Glutamatergic neuron (in vitro differentiated cells): ENCODE data around the gene SLC27A6. TPM values are rescaled to one million over a fixed set of nuclear protein-coding genes. Genes with fewer than 3 reads are reported as not detected.

Experiments used
- DNase-seq: peaks from one replicate; pipeline ENCODE4 v3.0.0; 2022
- H3K27ac Mint-ChIP-seq: one replicate; pipeline ENCODE4 v1.8.0; 2020; ENCODE audit warnings: mild to moderate bottlenecking, mixed read lengths, inconsistent platforms; ENCODE audit not compliant: unreplicated experiment
- H3K27me3 Mint-ChIP-seq: one replicate; pipeline ENCODE4 v1.8.0; 2020; ENCODE audit warnings: mild to moderate bottlenecking, moderate library complexity, mixed read lengths, inconsistent platforms; ENCODE audit not compliant: unreplicated experiment
- H3K36me3 Mint-ChIP-seq: one replicate; pipeline ENCODE4 v1.8.0; 2020; ENCODE audit warnings: mild to moderate bottlenecking, mixed read lengths, inconsistent platforms; ENCODE audit not compliant: unreplicated experiment
- H3K4me1 Mint-ChIP-seq: one replicate; pipeline ENCODE4 v1.8.0; 2020; ENCODE audit warnings: mild to moderate bottlenecking, low read depth, mixed read lengths, inconsistent platforms; ENCODE audit not compliant: unreplicated experiment
- H3K4me3 Mint-ChIP-seq: one replicate; pipeline ENCODE4 v1.8.0; 2020; ENCODE audit warnings: mild to moderate bottlenecking, mixed read lengths, inconsistent platforms; ENCODE audit not compliant: unreplicated experiment
- H3K9me3 Mint-ChIP-seq: one replicate; pipeline ENCODE4 v1.8.0; 2020; ENCODE audit warnings: mild to moderate bottlenecking, moderate library complexity, mixed read lengths, inconsistent platforms; ENCODE audit not compliant: unreplicated experiment
- total RNA-seq: library from RNA; stranded (reverse); fragmentation: NEBNext Ultra II Directional; extraction: Animal tissue kit (Norgen Biotek cat#: 25700); gene quantifications from one replicate; pipeline ENCODE4 v1.2.1, GENCODE V29; 2021; ENCODE audit not compliant: unreplicated experiment
- TF ChIP-seq, protein P1 (sequence below): fragments of 200-600 bp; sonication (generic); IDR thresholded peaks from one replicate; pipeline ENCODE4 v1.5.0; 2021; ENCODE audit not compliant: partially characterized antibody, unreplicated experiment

Gene SLC27A6
- total RNA-seq, 1 donor from 2014 or later, result not detected

DNA sequence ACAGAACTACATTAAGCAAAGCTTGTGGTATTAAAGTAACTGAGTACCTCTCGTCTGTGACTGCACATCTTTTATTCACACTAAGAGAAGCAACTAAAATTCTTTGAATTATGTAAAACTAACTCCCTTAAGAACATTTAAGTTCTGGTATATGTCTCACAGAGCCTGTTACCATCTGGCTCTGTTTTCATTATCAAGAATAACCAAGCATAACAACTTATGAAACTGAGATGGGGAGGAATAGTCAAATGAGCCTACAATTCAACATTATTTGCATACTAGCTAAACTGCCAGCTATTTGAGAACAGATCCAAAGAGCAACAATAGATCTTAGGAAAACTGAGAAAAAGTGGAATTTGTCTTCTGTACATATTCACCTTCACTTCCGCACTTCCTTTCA is 104.0 kb downstream of the SLC27A6 start:
- H3K27ac Mint-ChIP-seq, result no peak overlapping the region
- peaks cover 4% of the 10 kb centered on the region for H3K4me1 Mint-ChIP-seq
- H3K9me3 Mint-ChIP-seq, result no peaks in the 10 kb centered on the region
- no peak for DNase-seq
- no peak overlapping the region for H3K4me3 Mint-ChIP-seq
- H3K27me3 Mint-ChIP-seq, result peaks cover 1% of the 10 kb centered on the region
- TF ChIP-seq, protein P1, sequence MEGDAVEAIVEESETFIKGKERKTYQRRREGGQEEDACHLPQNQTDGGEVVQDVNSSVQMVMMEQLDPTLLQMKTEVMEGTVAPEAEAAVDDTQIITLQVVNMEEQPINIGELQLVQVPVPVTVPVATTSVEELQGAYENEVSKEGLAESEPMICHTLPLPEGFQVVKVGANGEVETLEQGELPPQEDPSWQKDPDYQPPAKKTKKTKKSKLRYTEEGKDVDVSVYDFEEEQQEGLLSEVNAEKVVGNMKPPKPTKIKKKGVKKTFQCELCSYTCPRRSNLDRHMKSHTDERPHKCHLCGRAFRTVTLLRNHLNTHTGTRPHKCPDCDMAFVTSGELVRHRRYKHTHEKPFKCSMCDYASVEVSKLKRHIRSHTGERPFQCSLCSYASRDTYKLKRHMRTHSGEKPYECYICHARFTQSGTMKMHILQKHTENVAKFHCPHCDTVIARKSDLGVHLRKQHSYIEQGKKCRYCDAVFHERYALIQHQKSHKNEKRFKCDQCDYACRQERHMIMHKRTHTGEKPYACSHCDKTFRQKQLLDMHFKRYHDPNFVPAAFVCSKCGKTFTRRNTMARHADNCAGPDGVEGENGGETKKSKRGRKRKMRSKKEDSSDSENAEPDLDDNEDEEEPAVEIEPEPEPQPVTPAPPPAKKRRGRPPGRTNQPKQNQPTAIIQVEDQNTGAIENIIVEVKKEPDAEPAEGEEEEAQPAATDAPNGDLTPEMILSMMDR, result no peak
- H3K36me3 Mint-ChIP-seq, result no peaks in the 10 kb centered on the region

GRCh38 chr5:129073111-129073510 is 107.8 kb downstream of the SLC27A6 start:
- DNase-seq, result no peak
- Mint-ChIP-seq H3K9me3 (no peaks in the 10 kb centered on the region), H3K4me3 (no peak overlapping the region), H3K4me1 (peaks cover 4% of the 10 kb centered on the region), H3K27ac (no peak overlapping the region), H3K36me3 (no peaks in the 10 kb centered on the region), H3K27me3 (peaks cover 1% of the 10 kb centered on the region)
- TF ChIP-seq, protein P1, result no peak

DNA sequence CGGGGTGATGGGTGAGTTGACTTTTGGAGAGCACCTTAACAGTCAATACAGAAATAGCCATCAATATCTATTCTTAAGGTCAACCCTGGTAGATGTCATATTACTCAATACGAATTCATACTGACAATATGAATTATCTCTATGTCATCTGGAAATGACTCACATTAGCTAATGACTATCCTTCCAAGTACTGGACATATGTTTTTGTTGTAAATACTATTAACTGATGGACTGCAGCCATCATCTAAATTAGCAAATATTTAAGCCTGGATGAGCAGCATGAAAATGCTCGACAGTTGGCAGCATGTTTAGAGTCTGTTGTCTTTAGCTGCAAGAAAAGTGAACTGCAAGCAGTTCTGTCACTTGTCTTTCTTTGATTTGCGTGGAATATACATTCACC is 109.6 kb downstream of the SLC27A6 start:
- no peak overlapping the region for H3K27ac Mint-ChIP-seq
- no peaks in the 10 kb centered on the region for H3K4me1 Mint-ChIP-seq
- no peaks in the 10 kb centered on the region for H3K9me3 Mint-ChIP-seq
- TF ChIP-seq, protein P1, result no peak
- no peaks in the 10 kb centered on the region for H3K36me3 Mint-ChIP-seq
- H3K4me3 Mint-ChIP-seq, result no peak overlapping the region
- peaks cover 1% of the 10 kb centered on the region for H3K27me3 Mint-ChIP-seq
- no peak for DNase-seq

DNA sequence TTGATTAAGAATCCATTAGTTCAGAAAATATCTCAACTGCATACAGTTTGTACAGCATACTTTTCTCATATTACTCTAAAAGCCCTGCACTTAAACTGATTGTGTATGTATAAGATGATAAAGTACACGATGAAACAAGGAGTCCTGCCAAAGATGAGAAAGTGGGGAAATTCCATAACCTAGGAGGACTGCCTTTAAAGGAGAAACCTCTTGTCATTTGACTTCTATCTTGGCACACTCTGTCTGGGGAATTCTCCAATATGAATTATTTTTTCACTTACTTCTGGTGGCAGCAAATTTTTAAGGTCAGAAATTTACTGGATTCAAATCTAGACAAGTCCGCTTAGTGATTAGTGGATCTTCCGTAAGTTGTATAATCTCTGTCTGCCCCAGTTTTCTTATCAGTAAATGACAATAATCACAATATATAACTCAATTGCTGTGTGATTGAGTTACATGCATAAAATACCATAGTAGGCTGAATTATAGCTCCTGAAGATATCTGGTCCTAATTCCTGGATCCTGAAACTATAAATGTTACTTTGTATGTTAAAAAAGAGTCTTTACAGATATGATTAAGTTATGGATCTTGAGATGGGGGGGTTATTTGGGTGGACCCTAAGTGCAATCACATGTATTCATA is 112.3 kb downstream of the SLC27A6 start:
- Mint-ChIP-seq H3K27me3 (no peaks in the 10 kb centered on the region), H3K27ac (no peak overlapping the region), H3K4me1 (no peaks in the 10 kb centered on the region), H3K9me3 (no peaks in the 10 kb centered on the region), H3K36me3 (no peaks in the 10 kb centered on the region), H3K4me3 (no peak overlapping the region)
- no peak for DNase-seq
- TF ChIP-seq, protein P1, result no peak

- Mint-ChIP-seq H3K9me3 (no peaks in the 10 kb centered on the region), H3K27me3 (no peaks in the 10 kb centered on the region), H3K4me1 (no peaks in the 10 kb centered on the region), H3K36me3 (no peaks in the 10 kb centered on the region), H3K27ac (no peak overlapping the region), H3K4me3 (no peak overlapping the region)
- TF ChIP-seq, protein P1, result no peak
- no peak for DNase-seq
Measured at GRCh38 chr5:129078247-129078646, 113.0 kb downstream of the SLC27A6 start.
